Mucosa of stomach (tissue), 1 donor: Measurements from ENCODE around the gene VSIG10L2.
"Not testable (repeated sequence)": the region's sequence is repeated elsewhere in the genome, so short reads cannot be mapped to it uniquely, and the experiment has no call there.

Source experiments
- H3K27me3 ChIP-seq: one replicate; pipeline ENCODE4 v1.7.0; 2013; ENCODE audit warnings: mild to moderate bottlenecking, low read length; ENCODE audit not compliant: control insufficient read depth, insufficient read depth
- H3K36me3 ChIP-seq: one replicate; pipeline ENCODE4 v1.7.0; 2013; ENCODE audit warnings: low read length; ENCODE audit not compliant: control insufficient read depth, insufficient read depth
- H3K4me1 ChIP-seq: one replicate; pipeline ENCODE4 v1.7.0; 2013; ENCODE audit warnings: mild to moderate bottlenecking, low read length; ENCODE audit not compliant: control insufficient read depth, insufficient read depth
- H3K4me3 ChIP-seq: one replicate; pipeline ENCODE4 v1.7.0; 2013; ENCODE audit warnings: low read length
- H3K9ac ChIP-seq: one replicate; pipeline ENCODE4 v1.7.0; 2013; ENCODE audit warnings: mild to moderate bottlenecking, low read length, moderate library complexity
- H3K9me3 ChIP-seq: one replicate; pipeline ENCODE4 v1.7.0; 2013; ENCODE audit warnings: mild to moderate bottlenecking, low read length, moderate library complexity; ENCODE audit not compliant: control insufficient read depth
- donor health status: Pancreatic carcinoma.

The VSIG10L2 gene

GRCh38 chr11:125945797-125946520, at the start of gene VSIG10L2:
Gene VSIG10L2, plus strand, starts transcription at chr11:125946044. Its CDS starts 12 bp downstream, at chr11:125946056.
- H3K36me3 ChIP-seq = no peaks in the 10 kb centered on the region

DNA sequence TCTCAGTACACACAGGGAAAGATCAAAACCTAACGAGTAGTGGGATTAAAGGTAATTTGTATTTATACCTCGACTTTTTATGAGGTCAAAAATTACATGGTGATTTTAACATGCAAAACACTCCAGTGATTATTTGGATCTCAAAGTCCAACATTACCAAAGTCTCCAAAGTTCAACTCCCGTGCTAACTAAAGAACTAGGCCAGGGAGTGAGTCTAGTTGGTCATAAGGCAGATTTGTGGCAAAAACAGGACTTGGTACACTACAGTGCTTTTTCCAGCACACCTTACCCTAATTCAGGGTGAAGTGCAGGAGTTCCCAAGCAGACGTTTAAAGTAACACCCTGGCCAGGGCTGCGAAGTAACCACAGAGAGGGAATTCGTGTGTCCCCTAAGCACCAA, 44.0 kb upstream of the VSIG10L2 start:
- H3K36me3 ChIP-seq = no peaks in the 10 kb centered on the region
- H3K4me1 ChIP-seq = peaks cover 16% of the 10 kb centered on the region
- H3K27me3 ChIP-seq = peaks cover 17% of the 10 kb centered on the region
- no peaks in the 10 kb centered on the region for H3K9me3 ChIP-seq
- H3K4me3 ChIP-seq = no peak overlapping the region
- H3K9ac ChIP-seq = no peak overlapping the region

More at GRCh38 chr11:125945797-125946520, at the start of gene VSIG10L2:
- Histone ChIP-seq H3K27me3 (peaks cover 8% of the 10 kb centered on the region), H3K4me1 (peaks cover 19% of the 10 kb centered on the region), H3K9ac (no peak within 1 kb of the TSS), H3K4me3 (no peak within 1 kb of the TSS), H3K9me3 (no peaks in the 10 kb centered on the region)

- peak overlapping the region; percentile 89 for H3K9ac ChIP-seq
- H3K36me3 ChIP-seq = no peaks in the 10 kb centered on the region
- H3K27me3 ChIP-seq = peaks cover 17% of the 10 kb centered on the region
- H3K4me1 ChIP-seq = peaks cover 16% of the 10 kb centered on the region
- H3K9me3 ChIP-seq = no peaks in the 10 kb centered on the region
- H3K4me3 ChIP-seq = peak overlapping the region; percentile 72
Observed at GRCh38 chr11:125902277-125902926, 43.4 kb upstream of the VSIG10L2 start.

- Histone ChIP-seq H3K4me3 (peak within 1 kb of the TSS; percentile 72), H3K4me1 (peaks cover 16% of the 10 kb centered on the region), H3K27me3 (peaks cover 17% of the 10 kb centered on the region), H3K9me3 (no peaks in the 10 kb centered on the region), H3K36me3 (no peaks in the 10 kb centered on the region), H3K9ac (peak within 1 kb of the TSS; percentile 89)
Observed at GRCh38 chr11:125902927-125903710, 42.7 kb upstream of the VSIG10L2 start, which contains the start of gene PUS3. Gene PUS3, minus strand, starts transcription at chr11:125903206. Its CDS starts 6,922 bp downstream, at chr11:125896284.

DNA sequence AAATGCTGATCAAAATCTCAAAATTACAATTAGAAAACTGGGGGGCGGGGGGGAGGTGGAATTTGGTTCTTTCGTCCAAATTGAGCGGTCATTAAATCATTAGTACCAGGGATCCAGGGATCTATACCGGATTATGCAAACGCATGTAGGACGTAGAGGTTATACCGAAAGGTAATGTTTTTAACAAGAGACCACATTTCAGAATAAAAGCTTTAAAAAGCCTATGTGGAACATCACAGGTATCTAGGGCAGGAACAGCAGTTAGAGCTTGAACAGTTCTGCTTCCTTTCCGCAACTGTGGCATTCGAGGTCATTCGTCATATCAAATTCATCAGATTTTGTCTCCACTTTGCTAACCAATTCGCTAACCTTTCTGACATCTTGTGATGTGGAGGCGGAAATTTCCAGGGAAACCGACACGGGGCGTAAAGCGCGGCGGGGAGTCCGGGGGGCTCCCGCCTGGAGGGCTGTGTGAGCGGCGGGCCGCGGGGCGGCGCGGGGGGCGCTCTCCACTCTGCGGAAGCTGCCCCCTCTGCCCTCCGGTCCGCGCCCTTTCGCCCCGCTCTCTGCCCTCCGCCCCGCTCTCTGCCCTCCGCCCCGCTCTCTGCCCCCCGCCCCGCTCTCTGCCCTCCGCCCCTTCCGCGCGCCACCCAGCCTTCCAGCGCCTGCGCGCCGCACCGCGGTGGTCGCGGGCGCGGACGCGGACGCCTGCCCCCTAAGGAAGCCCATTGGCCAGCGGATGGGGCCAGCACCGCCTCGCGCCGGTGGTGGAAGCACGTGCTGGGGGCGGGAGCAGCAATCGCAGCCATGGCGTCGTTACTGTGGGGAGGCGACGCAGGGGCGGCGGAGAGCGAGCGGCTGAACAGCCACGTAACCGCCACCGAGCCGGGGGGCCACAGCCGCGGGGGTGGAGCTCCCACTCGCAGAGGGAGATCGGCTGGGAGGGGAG, 41.9 kb upstream of the VSIG10L2 start, which contains the start of gene DDX25:
DDX25 (plus strand) TSS at position 798 of the 949 bp plus-strand sequence; CDS start at position 808, 10 bp downstream.
- Histone ChIP-seq H3K36me3 (no peaks in the 10 kb centered on the region), H3K4me1 (peaks cover 16% of the 10 kb centered on the region), H3K27me3 (peaks cover 17% of the 10 kb centered on the region), H3K9ac (no peak within 1 kb of the TSS), H3K4me3 (peak within 1 kb of the TSS; percentile 72), H3K9me3 (no peaks in the 10 kb centered on the region)

DNA sequence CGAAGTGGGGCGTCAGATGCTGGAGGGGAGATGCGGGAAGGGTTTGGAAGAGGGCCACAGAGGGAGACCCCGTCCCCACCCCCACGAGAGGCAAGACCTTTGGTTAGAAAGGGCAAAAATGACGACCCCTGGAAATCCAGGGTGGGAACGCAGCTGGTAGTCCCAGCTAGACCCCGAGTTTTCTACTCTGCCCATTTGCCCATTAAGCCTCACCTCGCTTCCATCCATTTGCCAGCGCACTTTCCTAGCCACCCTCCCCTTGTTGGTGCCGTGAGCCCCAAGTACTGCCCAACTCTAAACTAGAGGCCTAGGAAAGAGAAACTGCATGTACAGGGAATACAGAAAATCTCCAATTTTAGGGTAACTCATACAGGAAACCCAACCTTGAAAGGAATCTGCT, 41.2 kb upstream of the VSIG10L2 start:
- no peaks in the 10 kb centered on the region for H3K36me3 ChIP-seq
- H3K4me3 ChIP-seq = no peak overlapping the region
- peaks cover 16% of the 10 kb centered on the region for H3K4me1 ChIP-seq
- H3K27me3 ChIP-seq = peaks cover 17% of the 10 kb centered on the region
- H3K9ac ChIP-seq = no peak overlapping the region
- H3K9me3 ChIP-seq = no peaks in the 10 kb centered on the region

- Histone ChIP-seq H3K36me3 (no peaks in the 10 kb centered on the region), H3K27me3 (no peaks in the 10 kb centered on the region), H3K4me3 (no peak overlapping the region), H3K9ac (no peak overlapping the region), H3K9me3 (no peaks in the 10 kb centered on the region), H3K4me1 (no peaks in the 10 kb centered on the region)
Observed at GRCh38 chr11:125910226-125910849, 35.5 kb upstream of the VSIG10L2 start.

- not testable (repeated sequence) for H3K27me3 ChIP-seq, H3K9me3 ChIP-seq, H3K9ac ChIP-seq, H3K36me3 ChIP-seq, H3K4me3 ChIP-seq
- H3K4me1 ChIP-seq = peaks cover 21% of the 10 kb centered on the region
Observed at GRCh38 chr11:125914601-125915000, 31.2 kb upstream of the VSIG10L2 start.

DNA sequence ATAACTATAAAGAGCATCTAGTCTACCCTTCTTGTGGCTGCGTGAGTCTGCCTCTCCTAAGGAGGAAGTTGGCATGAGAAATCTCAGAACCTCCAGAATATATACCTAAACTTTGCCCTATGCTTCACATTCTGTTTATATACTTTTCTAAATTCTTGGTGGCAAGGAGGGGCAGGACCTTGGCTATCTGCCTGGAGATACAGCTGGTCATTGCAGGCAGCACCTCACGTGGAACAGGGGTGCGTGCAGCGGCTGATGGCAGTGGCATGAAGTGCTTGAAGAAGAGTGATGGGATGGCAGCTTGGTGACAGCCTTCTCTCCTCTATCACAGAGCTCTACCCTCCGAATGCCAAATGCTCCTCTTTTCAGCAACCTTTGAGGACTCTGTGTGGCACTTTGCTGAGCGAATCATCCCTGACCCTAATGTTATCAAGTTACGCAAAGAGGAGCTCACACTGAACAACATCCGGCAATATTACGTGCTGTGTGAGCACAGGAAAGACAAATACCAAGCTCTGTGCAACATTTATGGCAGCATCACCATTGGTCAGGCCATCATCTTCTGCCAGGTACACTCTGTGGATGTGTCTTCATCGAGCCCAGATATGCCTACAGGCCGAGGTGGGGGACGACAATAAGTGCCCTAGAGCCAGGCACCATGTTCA, 29.0 kb upstream of the VSIG10L2 start:
- Histone ChIP-seq H3K36me3 (no peaks in the 10 kb centered on the region), H3K4me1 (peaks cover 21% of the 10 kb centered on the region), H3K4me3 (no peak overlapping the region), H3K9me3 (no peaks in the 10 kb centered on the region), H3K27me3 (no peaks in the 10 kb centered on the region), H3K9ac (no peak overlapping the region)

DNA sequence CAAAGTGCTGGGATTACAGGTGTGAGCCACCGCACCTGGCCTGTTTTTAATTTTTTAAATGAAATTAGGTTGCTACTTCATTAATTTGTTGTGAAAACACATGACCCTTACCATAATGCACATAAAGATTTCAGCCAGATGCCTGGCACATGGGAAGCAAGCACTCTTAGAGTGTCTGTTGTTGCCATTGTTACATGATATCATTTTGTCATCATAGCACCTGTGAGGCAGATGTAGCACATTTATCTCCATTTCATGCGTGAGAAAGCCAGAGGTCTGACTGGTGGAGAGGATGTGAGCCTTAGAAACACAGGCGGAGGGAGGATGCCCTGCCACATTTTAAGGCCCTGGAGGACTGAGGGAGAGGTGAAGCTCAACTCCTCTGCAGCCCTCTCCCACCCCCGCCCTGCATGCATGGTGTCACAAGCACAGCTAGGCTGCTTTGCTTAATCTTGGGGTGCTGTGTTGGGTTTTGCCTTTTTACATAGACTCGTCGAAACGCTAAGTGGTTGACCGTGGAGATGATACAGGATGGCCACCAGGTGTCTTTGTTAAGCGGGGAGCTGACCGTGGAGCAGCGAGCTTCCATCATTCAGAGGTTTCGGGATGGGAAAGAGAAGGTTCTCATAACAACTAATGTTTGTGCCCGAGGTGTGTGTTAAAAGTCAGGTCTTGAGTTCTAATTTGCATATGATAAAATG, 27.6 kb upstream of the VSIG10L2 start:
- H3K9me3 ChIP-seq = no peaks in the 10 kb centered on the region
- H3K9ac ChIP-seq = no peak overlapping the region
- H3K36me3 ChIP-seq = no peaks in the 10 kb centered on the region
- peaks cover 21% of the 10 kb centered on the region for H3K4me1 ChIP-seq
- H3K4me3 ChIP-seq = no peak overlapping the region
- H3K27me3 ChIP-seq = no peaks in the 10 kb centered on the region
